NOMO-1 (cell line): ENCODE data around the gene KIRREL3.

Experiments used
- DNase-seq, 2 experiments: peaks; one replicate each; lab custom pipeline; 2025; ENCODE audit not compliant: unreplicated experiment in 2 of 2; lab: John Stamatoyannopoulos, UW

KIRREL3 gene

GRCh38 chr11:127000291-127000968, at the start of gene KIRREL3:
TSS of gene KIRREL3 (minus strand) at chr11:127000770.
- DNase-seq, result no peak

GRCh38 chr11:127050186-127050585, 49.6 kb upstream of the KIRREL3 start:
- DNase-seq, result no peak

DNA sequence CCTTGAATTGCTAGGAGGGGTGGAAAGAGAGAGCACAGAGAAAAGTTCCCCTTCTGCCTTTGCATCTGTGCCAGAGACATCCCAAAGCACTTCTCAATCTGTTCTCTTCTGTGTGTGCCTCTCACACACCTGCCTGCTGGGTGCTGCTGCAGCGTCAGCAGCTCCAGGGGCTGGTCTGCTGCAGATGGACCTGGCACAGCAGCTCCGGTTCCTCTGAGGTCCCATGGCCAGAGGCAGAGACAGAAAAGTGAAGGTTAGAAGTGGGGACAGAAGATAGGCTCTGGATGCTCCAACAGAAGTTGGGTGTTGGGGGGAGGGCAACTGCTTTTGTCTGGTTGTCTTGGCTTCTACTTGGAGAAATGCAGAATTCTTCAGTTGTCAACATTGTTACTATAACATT, 48.9 kb upstream of the KIRREL3 start:
- no peak for DNase-seq

DNA sequence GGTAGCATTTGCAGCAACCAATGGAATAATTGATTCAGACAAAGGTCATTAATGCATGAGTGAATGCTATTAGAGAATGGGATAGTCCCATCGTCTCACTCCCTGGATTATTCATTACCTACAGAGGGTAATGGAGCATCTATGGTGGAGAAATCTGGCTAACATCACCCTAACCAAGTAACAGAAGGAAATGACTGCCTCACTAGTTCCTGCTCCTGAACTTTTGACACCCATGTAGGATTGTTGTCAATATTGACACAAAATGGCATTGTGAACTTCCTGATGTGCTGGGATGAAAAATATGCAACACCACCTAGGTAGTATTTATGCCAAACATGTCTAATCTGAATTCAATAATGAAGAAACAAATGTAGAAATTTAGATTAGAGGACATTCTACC, 44.0 kb upstream of the KIRREL3 start:
- no peak for DNase-seq

GRCh38 chr11:127042445-127042844, 41.9 kb upstream of the KIRREL3 start:
- no peak for DNase-seq

- no peak for DNase-seq
Observed at GRCh38 chr11:127039591-127039990, 39.0 kb upstream of the KIRREL3 start.

- DNase-seq, result no peak
Observed at GRCh38 chr11:127037596-127037995, 37.0 kb upstream of the KIRREL3 start.

DNA sequence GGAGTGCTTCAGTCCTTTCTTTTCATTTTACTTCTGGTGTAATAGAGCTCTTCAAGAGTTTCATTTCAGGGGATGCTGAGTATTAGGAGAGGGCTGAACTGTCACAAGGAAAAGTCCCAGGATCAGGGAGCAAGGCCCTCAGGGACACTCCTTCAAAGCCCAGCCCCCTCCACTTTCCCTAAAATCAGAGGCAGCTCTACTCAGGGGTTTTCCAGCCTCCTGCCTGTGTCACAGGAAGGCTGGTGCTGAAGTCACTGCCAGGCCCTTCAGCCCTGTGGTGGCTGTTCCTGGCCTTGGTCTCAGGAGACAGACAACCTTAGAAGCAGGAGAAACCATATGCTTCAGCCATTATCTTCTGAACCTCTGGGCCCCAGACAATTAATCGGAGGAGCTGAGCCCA, 36.4 kb upstream of the KIRREL3 start:
- no peak for DNase-seq

- no peak for DNase-seq
Observed at GRCh38 chr11:127035824-127036223, 35.3 kb upstream of the KIRREL3 start.

DNA sequence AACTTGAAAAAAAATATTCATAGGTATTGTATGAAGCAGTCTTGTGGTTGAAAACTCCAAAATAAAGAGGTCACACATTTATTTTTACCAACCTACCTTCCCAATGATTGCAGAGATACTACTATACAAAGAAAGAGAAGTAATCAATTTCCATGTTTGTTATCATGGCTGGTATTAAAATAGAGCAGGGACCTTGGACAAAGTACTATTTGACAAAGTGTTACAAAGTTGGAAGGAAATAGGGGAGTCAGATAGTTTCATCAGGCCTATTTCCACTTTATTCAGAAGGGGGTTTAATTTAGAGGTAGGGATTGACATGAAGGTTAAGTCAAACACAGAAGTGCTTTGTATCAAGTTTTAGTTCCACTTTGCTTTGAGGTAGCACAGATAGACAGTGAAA, 34.4 kb upstream of the KIRREL3 start:
- DNase-seq, result no peak

DNA sequence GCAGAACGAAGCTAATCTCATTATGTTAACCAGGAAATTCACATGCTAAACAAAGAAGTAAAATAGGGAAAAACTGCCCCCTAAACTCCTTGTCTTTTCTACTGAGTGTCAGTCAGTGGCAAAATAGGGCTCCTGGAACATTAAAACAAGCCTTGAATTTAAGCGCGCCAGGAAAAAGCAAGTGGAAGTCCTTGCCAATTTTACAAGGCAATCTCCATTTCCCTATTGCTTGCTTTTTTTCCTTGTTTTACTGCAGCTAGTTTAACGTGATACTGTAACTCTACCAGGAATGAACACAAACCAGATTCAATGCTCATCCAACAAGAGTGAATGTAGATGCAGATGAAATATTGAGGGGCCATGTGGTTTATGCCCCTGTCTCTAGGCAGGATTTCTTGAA, 28.1 kb upstream of the KIRREL3 start:
- DNase-seq, result no peak

DNA sequence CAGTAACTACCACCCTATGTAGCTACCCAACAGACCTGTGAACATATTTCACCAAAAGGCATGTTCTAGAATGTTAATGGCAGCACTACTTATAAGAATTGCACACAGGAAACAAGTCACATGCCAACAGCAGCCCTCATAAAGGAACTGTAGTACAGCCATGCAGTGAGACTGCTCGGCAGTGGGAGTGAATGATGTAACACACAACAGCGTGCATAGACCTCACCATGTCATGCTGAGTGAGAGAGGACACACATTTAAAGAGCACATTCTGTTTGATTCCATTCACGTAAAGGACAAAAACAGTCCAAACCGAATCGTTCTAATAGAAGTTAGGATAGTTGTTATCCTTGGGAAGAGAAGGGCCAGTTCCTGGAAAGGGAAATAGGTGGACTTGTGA, 27.2 kb upstream of the KIRREL3 start:
- no peak for DNase-seq

DNA sequence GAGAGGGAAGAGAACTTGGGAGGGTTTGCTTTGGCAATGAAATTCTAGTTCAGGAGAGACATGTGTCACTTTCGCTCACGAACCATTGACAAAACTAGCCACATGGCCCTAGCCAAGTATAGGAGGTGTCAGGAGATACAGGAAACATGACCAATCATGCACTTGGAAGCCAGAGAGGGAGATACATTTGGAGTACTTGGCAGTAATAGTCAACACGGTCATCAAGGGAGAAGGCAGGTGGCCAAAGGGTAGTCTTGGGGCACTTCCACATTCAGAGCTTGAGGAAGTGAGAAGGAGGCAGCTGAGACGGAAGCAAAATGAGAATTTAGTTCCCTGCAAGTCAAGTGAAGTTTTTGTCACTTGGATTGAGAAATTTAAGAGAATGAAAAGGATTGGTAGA, 26.4 kb upstream of the KIRREL3 start:
- DNase-seq, result no peak

- no peak for DNase-seq
Observed at GRCh38 chr11:127023991-127024390, 23.4 kb upstream of the KIRREL3 start.

GRCh38 chr11:127018683-127019279, 18.2 kb upstream of the KIRREL3 start:
- DNase-seq, result no peak

- no peak for DNase-seq
Observed at GRCh38 chr11:127017482-127017881, 16.9 kb upstream of the KIRREL3 start.

GRCh38 chr11:127013550-127013949, 13.0 kb upstream of the KIRREL3 start:
- no peak for DNase-seq

DNA sequence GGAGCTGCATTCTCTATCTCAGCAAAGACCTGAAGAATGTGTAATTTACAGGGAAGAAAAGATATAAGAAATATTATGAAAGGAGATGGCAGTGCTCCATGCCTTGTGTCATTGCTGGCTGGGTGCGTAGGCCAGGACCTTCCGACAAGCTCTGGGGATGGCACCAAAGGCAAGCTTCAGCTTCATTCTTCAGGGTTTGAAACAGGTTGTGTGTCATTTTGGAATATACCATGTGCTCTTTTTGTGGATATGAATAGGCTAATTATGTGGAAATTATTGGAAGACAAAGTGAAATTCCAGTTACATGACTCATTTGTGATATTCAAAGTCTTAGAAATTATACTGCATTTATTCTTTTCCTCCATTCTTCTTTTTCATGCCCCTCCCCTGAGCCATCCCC, 5.7 kb upstream of the KIRREL3 start:
- no peak for DNase-seq

DNA sequence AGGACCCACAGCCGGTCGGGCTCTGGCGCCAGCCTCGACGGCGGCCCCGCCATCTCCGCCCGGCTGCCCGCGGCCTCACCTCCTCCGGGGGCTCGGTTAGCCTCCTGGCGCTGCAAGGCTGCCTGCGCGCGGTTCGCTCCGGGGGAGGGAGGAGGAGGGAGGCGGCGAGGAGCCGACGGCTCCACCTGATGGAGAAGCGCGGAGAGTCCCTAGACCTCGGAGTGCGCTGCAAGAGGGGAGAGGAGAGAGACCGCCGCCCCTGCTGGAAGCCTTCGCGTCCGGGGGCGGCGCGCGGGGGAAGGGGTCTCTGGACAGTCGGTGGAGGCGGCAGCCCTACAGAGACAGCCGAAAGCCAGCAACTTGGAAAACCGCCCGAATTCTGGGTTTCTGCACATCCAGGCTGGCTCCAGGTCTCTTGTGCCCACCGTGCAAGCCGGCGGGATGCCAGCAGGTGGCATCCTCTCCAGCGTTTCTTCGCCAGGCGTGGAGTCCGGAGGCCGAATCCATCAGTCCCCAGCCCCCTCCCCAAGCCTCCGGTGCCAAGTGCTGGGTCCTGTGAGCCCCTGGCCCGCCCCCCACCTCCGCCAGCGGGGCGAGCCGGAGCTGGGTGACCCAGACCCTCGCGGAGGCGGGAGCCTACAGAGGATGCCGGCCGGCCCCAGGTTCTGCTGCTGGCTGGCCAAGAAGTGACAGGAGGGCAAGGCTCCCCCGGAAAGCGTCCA, 2.9 kb upstream of the KIRREL3 start:
- DNase-seq, result no peak

DNA sequence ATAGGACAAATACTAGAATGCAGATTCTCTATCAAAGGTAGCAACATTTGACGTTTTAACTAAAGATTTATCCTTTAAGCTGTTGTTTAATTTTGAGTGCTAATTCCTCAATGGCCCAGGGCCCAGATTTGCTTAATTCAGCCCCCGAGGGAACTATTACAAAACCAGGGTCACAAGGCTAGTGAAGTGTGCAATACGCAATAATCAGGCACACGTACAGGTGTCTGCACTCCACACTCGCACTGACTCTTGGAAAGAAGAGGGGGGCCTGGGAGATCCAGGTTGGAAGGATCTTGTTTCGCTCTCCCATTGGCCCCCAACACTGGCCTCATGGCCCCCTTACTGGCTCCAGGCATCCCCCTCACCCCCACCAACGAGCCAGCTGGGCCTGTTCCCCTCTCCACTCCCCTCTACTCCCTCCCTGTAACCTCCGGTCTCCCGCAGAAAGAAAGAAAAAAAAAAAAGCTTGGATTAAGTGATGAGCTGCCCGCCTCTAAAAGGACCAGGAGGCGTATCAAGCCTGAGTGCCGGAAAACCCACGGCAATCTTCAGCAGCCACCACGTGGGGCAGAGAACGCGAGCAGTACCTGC, 2.2 kb upstream of the KIRREL3 start:
- DNase-seq, result no peak

DNA sequence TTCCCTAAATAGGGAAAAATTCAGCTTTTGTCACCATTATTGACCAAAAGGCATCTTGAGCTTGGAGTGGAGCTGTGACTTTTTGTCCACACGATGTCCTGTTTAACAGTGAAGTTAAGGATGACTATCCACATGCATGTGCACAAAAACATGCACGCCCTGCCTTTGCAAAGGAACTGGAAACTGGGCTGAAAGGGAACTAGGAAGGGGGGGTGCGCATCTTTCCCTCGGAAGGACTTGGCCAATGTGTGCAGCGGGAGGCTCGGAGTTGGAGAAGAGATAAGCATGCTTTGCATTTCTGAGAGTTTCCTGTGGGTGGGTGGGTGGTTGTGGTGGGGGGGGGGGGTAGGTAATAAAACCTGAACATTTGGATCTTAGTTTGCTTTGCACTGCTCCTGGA, 411 bp upstream of the KIRREL3 start:
- no peak for DNase-seq

DNA sequence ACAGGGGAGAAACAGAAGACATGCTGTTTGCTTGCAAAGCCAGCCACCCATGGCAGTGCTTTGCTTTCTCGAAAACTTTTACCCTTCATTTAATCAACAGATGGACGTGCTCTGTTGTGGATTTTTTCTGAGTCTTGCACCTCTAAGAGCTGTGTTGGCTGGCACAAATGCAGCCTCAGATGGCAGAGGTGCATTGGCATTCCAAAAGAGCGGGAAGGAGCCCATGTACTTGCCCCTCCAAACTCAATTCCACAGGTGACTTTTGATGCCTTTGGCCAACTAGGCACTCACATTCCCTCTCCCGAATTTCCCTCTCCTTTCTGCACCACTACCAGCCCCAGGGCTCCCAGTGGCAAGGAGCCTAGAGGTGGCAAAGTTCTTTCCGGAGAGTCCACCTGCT, 1.2 kb downstream of the KIRREL3 start:
- DNase-seq, result no peak
